Psoas muscle (tissue), 8 donors: ENCODE results near the gene PXMP2. TPM values are rescaled to one million over a fixed set of nuclear protein-coding genes. Genes with fewer than 3 reads are reported as not detected.

Experiments used
- ATAC-seq, 4 donors: fragments of 200-7000 bp; cut with Tn5 transposase; one replicate each; pipeline ENCODE4 v1.9.1; 2020; ENCODE audit warnings: moderate library complexity in 3 of 4, mild to moderate bottlenecking in 2 of 4
- DNase-seq, 2 donors: peaks; one replicate each; pipeline ENCODE4 v3.0.0-alpha.2; 2020
- H3K27ac ChIP-seq: fragments of 200-600 bp; one replicate; pipeline ENCODE4 v1.8.0; 2022
- H3K27me3 ChIP-seq, 3 donors: fragments of 200-600 bp in 1 of 3; one replicate each; pipeline versions ENCODE4 v1.6.1 to v1.8.0; 2013 to 2022; ENCODE audit warnings: low read length in 2 of 3, mild to moderate bottlenecking in 2 of 3, moderate library complexity in 1 of 3; ENCODE audit not compliant: insufficient read depth in 3 of 3
- H3K36me3 ChIP-seq, 2 donors: fragments of 200-600 bp in 1 of 2; one replicate each; pipeline versions ENCODE4 v1.6.1 to v1.8.0; 2013 to 2022; ENCODE audit warnings: low read depth in 1 of 2, mild to moderate bottlenecking in 1 of 2, moderate library complexity in 1 of 2; ENCODE audit not compliant: insufficient read depth in 1 of 2
- H3K4me1 ChIP-seq: fragments of 200-600 bp; one replicate; pipeline ENCODE4 v1.8.0; 2022
- H3K4me3 ChIP-seq: fragments of 200-600 bp; one replicate; pipeline ENCODE4 v1.8.0; 2022; ENCODE audit warnings: mild to moderate bottlenecking
- H3K9me3 ChIP-seq: fragments of 200-600 bp; one replicate; pipeline ENCODE4 v1.8.0; 2022
- CTCF ChIP-seq: fragments of 200-600 bp; IDR thresholded peaks from one replicate; pipeline ENCODE4 v1.8.0; 2022; ENCODE audit warnings: antibody characterized with exemption
- WGBS, 3 donors: extraction: QIAGEN DNeasy Blood & Tissue Kit; methylation state at CpG; one replicate each; pipeline versions ENCODE4 v1.1.6 to v1.1.7; 2013; 5-methylcytosine and 5-hydroxymethylcytosine counted together
- intact Hi-C, 2 donors: fragments of 100-400 bp; cut with DNase I; formaldehyde crosslinking; loops; one replicate each; pipeline versions ENCODE4 v1.11.0 to v1.14.2; 2022
- polyA plus RNA-seq, 3 donors: library from polyadenylated mRNA; stranded (reverse); fragments of 200-250 nt; gene quantifications; one replicate each; pipeline ENCODE4 v1.2.3, GENCODE V29; 2013
- total RNA-seq, 4 donors: library from RNA; stranded (reverse); fragmentation: NEBNext Ultra II Directional in 2 of 4; extraction: Animal tissue kit (Norgen Biotek cat#: 25700) in 2 of 4; gene quantifications; one replicate each; pipeline versions ENCODE4 v1.2.1 to v1.2.4, GENCODE V29; 2021 to 2023
- donor health status: healthy with polysubstance abuse.
- donor health status: DM: no; HTN: no; CAD: no; lungs with moderate emphysema.
- donor health status: Bipolar disorder and iron deficiency.
- donor health status: healthy.
- donor health status: DM: yes; HTN: yes; CAD: no.
- donor health status: DM: no; HTN: no; CAD: no.
- donor health status: DM: no; HTN: no; CAD: no.
- donor health status: DM: yes; HTN: yes; CAD: no.

Gene PXMP2
- total and polyA plus RNA-seq, 7 donors, result 13.1 to 36.8 (median 22.4) TPM

- Histone ChIP-seq H3K4me1 (peaks cover 11% of the 10 kb centered on the region), H3K36me3 (peaks cover 4 to 13% of the 10 kb centered on the region in 2 donors), H3K27me3 (no peaks in the 10 kb centered on the region), H3K9me3 (no peaks in the 10 kb centered on the region), H3K4me3 (peak overlapping the region; percentile 93), H3K27ac (peak overlapping the region; percentile 93)
- WGBS, 3 donors, result 0 to 1% (median 1%) methylated on average over 26 of the region's 26 CpGs
- peak; percentile 30 to 57 (median 34) for ATAC-seq
- intact Hi-C loops, result no loop called here
- DNase-seq, result no peak
- no peak for TF ChIP-seq CTCF
These were observed 22.6 kb downstream of the PXMP2 start for GRCh38 chr12:132710043-132710404.

- H3K9me3 ChIP-seq, result no peaks in the 10 kb centered on the region
- H3K36me3 ChIP-seq, result peaks cover 4 to 18% of the 10 kb centered on the region in 2 donors
- TF ChIP-seq CTCF, result no peak
- H3K4me1 ChIP-seq, result peaks cover 11% of the 10 kb centered on the region
- H3K4me3 ChIP-seq, result peak within 1 kb of the TSS; percentile 93
- WGBS, 3 donors, result 0 to 1% (median 1%) methylated on average over 60 to 94 of the region's 94 CpGs
- intact Hi-C loops, result no loop called here
- peak within 1 kb of the TSS; percentile 93 for H3K27ac ChIP-seq
- H3K27me3 ChIP-seq, result no peaks in the 10 kb centered on the region
- peak; percentile 85 to 92 for DNase-seq
- ATAC-seq, result peak; percentile 95 to 96 (median 96)
These were observed 23.2 kb downstream of the PXMP2 start, which contains the start of gene PGAM5 for GRCh38 chr12:132710405-132711079. PGAM5 (plus strand) TSS chr12:132710842; CDS start chr12:132710877, 35 bp downstream.

GRCh38 chr12:132711080-132711843 lies 23.9 kb downstream of the PXMP2 start:
- no peak for TF ChIP-seq CTCF
- intact Hi-C loops, result no loop called here
- no peaks in the 10 kb centered on the region for H3K27me3 ChIP-seq
- H3K36me3 ChIP-seq, result peaks cover 4 to 25% of the 10 kb centered on the region in 2 donors
- 8 to 10% (median 8%) methylated on average over 44 to 59 of the region's 59 CpGs for WGBS, 3 donors
- ATAC-seq (peak in 1 of 4 donors; percentile 1), DNase-seq (peak in 1 of 2 donors; percentile 32)
- peak overlapping the region; percentile 93 for H3K4me3 ChIP-seq
- H3K4me1 ChIP-seq, result peaks cover 11% of the 10 kb centered on the region
- no peaks in the 10 kb centered on the region for H3K9me3 ChIP-seq
- H3K27ac ChIP-seq, result peak overlapping the region; percentile 93

GRCh38 chr12:132713123-132713522 lies 25.7 kb downstream of the PXMP2 start:
- Histone ChIP-seq H3K9me3 (no peaks in the 10 kb centered on the region), H3K4me3 (no peak overlapping the region), H3K4me1 (peaks cover 11% of the 10 kb centered on the region), H3K27me3 (no peaks in the 10 kb centered on the region), H3K27ac (no peak overlapping the region), H3K36me3 (peaks cover 4 to 42% of the 10 kb centered on the region in 2 donors)
- DNase-seq, result no peak
- ATAC-seq, result no peak
- 70 to 75% (median 70%) methylated on average over 2 of the region's 2 CpGs for WGBS, 3 donors
- intact Hi-C loops, result no loop called here
- TF ChIP-seq CTCF, result no peak
